HT-29 (cell line): ENCODE data around the gene ATP6V1B1. TPM values are rescaled to one million over a fixed set of nuclear protein-coding genes. Genes with fewer than 3 reads are reported as not detected.
A peak's percentile ranks its signal among the peaks of the same experiment; 100 is the strongest.

Source experiments
- DNase-seq: peaks from one replicate; pipeline ENCODE4 v3.0.0-alpha.2; 2015; ENCODE audit warnings: low spot score
- total RNA-seq: library from RNA; depleted of rRNA; stranded (reverse); fragments of >200 nt; shearing (Covaris generic); gene quantifications from 2 replicates; pipeline ENCODE4 v1.2.3, GENCODE V29; 2014

Gene ATP6V1B1
- total RNA-seq, 1 experiment from 2014 or later = 43.9 TPM

DNA sequence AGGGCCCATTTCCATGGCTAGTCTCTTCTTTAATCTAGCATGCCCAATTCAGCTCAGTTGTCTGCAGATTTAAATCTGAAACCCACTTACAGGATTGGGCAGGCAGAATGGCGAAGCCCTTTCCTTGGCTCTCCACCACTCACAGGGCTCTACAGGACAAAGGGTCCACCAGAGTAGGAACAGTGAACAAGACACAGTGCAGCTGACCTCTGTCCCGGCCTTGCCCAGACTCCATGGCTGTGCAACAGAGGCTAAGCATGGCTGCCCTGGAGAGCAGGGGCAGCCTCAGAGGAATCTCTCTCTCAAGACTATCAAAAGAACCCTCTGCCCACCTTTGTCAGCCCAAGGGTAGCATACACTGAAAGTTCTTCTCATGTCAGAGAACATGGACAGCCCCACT lies 9.7 kb upstream of the ATP6V1B1 start:
- DNase-seq = no peak

- DNase-seq = no peak
Observed at GRCh38 chr2:70927138-70927537, 8.6 kb upstream of the ATP6V1B1 start.

DNA sequence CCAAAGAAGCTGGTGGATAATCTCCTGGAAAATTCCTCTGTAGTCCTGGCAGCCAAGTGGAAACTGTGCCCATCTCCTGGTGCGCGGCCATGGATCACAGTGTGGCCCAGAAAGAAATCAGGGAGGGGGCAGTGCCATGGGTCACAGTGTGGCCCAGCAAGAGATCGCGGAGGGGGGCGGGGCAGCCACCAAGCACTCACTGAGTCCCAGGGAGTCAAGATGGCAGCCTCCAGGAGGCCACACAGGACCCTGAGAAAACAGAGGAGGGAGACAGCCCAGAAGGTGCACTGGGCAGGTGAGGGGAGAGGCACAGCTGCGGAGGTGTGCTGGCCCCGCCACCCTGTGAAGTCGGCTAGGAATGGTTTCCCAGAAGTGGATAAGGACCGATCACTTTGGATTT lies 8.1 kb upstream of the ATP6V1B1 start:
- DNase-seq = no peak

- no peak for DNase-seq
Observed at GRCh38 chr2:70928366-70928765, 7.3 kb upstream of the ATP6V1B1 start.

- DNase-seq = peak; percentile 77
Observed at GRCh38 chr2:70930371-70931329, 5.0 kb upstream of the ATP6V1B1 start.

DNA sequence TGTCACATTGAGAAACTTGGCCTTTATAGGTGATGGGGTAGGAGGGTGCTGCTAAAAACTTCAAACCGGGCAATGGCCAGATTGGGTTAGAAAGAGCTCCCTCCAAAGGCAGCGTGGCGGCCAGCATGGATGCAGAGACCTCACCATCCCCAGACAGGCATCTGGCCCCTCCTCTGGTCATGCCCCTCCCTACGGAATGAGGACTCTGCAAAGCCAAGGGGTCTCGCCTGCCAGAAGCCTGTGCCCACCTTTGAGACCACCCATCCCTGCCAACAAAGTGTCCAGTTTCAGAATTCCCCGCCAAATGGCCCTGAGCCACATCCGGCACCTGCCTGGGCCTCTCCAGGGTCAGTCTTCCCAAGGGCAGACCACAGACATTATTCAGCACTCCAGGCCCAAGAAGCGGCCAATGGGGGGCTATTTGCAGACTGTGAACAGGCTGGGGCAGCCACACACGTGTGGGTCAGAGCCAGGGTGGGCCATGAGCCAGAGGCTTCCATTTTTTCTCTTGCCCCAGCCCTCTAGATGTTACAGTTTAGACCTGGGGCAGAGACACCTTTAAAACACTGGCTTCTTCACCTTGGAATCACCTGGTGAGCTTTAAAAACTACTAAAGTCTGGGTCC lies 4.2 kb upstream of the ATP6V1B1 start:
- DNase-seq = no peak

DNA sequence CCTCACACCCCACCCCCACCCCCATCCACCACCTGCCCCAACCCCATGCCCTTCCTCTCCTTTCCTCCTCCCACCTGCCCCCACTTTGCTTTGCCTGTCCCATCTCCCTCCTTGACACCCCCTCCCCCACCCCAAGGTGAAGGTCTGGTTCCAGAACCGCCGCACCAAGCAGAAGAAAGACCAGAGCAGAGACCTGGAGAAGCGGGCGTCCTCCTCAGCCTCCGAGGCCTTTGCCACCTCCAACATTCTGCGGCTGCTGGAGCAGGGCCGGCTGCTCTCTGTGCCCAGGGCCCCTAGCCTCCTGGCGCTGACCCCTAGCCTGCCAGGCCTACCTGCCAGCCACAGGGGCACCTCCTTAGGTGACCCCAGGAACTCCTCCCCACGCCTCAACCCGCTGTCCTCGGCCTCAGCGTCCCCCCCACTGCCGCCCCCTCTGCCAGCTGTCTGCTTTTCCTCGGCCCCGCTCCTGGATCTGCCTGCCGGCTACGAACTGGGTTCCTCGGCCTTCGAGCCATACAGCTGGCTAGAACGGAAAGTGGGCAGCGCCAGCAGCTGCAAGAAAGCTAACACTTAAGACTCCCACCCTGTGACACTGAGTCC lies 3.0 kb upstream of the ATP6V1B1 start:
- DNase-seq = no peak

DNA sequence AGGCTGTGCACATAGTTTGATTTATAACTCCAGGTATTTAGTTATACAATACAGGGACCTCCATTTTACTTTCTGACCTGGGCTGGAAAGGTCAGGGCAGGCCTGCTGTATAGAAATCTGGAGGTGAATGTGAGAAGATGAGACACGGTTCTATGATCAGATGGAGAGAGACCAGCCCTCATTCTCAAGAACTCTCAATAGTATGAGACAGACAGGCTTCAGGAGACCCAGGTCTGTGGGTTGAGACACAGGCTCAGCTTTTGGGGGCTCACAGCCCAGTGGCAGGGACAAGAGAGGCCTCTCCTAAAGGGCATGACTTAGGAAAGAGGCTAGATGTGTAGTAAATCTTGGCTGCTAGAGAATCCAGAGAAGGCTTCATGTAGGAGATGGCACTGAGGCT lies 719 bp upstream of the ATP6V1B1 start:
- no peak for DNase-seq

DNA sequence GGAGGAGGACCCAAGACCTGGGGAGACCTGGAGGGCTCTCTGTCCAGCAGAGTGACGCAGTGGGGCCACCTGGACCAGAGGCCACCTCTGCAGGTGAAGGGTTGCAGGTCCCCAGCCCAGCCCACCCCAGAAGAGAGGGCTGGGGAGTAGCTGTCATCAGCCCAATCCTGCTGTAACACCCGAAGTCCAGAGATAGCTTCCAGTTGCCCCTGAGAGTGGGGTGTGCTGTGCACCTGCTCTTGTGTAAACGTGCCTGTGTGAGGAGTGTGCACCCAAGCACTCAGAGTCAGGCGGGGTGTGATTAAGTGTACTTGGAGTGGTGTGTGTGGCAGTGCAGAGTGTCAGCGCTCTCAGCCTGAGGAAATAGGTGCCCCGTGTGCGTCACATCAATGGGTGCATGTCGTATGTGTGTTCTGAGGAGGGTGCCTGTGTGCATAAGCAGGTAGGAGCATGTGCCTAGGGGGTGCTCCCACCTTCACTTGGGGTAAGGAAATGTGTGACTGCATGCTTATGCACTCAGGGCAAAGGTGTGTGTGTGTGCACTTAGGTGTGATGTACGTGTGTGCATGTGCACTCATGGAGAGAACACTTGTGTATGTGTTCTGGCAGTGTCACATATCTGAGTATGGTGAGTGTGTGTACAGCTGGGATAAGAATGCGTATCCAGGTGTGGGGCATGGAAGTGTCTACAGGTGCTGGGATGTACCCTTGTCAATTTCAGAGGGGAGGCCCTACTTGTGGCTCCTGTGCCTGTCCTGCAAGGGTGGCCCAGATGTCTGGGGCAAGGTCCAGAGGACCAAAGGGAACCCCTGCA lies 672 bp downstream of the ATP6V1B1 start:
- DNase-seq = peak; percentile 29

- DNase-seq = peak; percentile 89
Observed at GRCh38 chr2:70936979-70937811, 1.5 kb downstream of the ATP6V1B1 start.

DNA sequence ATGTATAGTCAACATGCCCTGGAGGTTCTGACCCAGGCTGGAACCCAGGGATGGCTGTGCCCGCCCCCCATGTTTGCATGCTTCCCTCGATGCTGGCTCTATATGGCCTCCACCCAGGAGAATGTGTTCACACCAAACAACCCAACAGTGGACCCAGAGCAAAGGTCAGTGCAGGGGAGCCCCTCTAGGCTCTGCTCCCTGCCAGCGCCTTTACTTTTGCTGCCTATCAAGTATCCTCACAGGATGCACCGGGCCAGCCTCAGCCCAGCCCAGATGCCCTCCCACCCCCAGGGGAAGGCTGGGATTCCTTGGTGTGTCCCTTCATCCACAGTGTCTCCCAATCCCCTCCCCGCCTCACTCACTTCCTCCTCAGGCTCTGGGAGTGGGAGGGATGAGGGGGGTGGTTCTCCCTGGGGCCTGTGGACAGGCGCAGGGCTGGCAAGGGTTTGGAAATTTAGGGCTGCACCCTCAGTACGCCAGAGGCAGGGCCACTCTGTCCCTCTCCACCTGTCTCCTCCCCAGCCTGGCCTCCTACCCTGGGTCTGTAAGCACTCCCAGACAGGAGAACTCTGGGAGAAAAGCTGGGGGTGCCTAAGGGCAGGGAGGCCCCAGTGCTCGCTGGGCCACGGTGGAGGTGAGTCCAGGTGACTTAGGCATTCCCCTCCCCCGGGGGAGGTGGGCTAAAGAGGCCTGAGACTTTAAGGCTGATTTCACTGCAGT lies 2.3 kb downstream of the ATP6V1B1 start:
- peak; percentile 43 for DNase-seq

GRCh38 chr2:70938586-70938950 lies 2.9 kb downstream of the ATP6V1B1 start:
- DNase-seq = no peak

GRCh38 chr2:70939001-70939838 lies 3.5 kb downstream of the ATP6V1B1 start:
- no peak for DNase-seq

DNA sequence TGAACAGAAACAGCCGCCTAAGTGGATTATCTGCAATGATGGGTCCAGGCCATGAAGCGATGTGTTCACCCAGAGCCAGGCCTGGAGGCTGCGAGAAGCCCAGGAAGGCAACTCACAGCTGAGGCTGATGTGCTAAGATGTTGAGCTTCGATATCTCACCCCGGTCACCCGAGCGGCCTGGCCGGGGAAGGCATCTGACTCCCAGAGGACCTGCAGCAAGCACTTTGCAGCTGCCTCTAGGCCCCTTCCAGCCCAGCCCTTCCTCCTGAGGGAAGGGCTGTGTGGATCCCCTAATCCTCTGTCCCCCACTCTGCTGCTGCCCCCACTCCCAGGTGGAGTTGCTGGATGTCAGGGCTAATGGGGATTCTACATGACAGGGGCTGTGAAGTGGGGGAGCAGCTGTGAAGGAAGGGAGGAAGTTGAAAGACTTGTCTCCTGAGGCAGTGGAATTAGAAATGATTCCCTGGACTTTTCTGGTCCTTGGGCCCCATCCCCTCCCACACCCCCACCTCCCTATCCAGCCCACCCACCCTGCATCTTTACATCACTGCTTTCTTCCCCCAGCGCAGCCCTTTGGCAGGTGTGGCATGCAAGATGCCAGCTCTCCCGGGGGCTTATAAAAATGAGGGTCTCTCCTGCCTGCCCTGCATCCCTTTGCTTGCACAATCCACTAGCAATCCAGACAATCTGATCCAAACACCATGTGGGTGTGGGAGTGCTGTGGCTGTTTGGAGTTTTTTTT lies 4.3 kb downstream of the ATP6V1B1 start:
- no peak for DNase-seq

- DNase-seq = no peak
Observed at GRCh38 chr2:70941186-70941585, 5.5 kb downstream of the ATP6V1B1 start.

- no peak for DNase-seq
Observed at GRCh38 chr2:70941701-70942100, 6.0 kb downstream of the ATP6V1B1 start.

GRCh38 chr2:70942396-70943204 lies 6.9 kb downstream of the ATP6V1B1 start:
- DNase-seq = no peak
